Suprapubic skin (tissue), 4 donors: ENCODE data around the gene COL4A1. TPM values are rescaled to one million over a fixed set of nuclear protein-coding genes. Genes with fewer than 3 reads are reported as not detected.

ENCODE experiments used
- DNase-seq, 2 donors: peaks; one replicate each; pipeline ENCODE4 v3.0.0-alpha.2; 2019; ENCODE audit warnings: low spot score in 2 of 2
- H3K27ac ChIP-seq: fragments of 200-600 bp; sonication (generic); one replicate; pipeline ENCODE4 v1.5.1; 2019
- H3K27me3 ChIP-seq: fragments of 200-600 bp; sonication (generic); one replicate; pipeline ENCODE4 v1.5.1; 2019
- H3K36me3 ChIP-seq: fragments of 200-600 bp; sonication (generic); one replicate; pipeline ENCODE4 v1.5.1; 2019
- H3K4me1 ChIP-seq: fragments of 200-600 bp; sonication (generic); one replicate; pipeline ENCODE4 v1.5.1; 2019
- H3K4me3 ChIP-seq: fragments of 200-600 bp; sonication (generic); one replicate; pipeline ENCODE4 v1.5.1; 2019; ENCODE audit warnings: mild to moderate bottlenecking
- H3K9me3 ChIP-seq: fragments of 200-600 bp; sonication (generic); one replicate; pipeline ENCODE4 v1.5.1; 2019
- EP300 ChIP-seq: sonication (generic); formaldehyde crosslinking; IDR thresholded peaks from one replicate; pipeline ENCODE4 v1.6.1; 2017; ENCODE audit warnings: antibody characterized with exemption
- POLR2A ChIP-seq, 2 donors: fragments of 450-650 bp; IDR thresholded peaks; one replicate each; pipeline ENCODE4 v1.6.1; 2017; ENCODE audit warnings: antibody characterized with exemption in 2 of 2, mild to moderate bottlenecking in 2 of 2, moderate library complexity in 2 of 2
- POLR2AphosphoS5 ChIP-seq, 3 donors: sonication (generic); formaldehyde crosslinking; IDR thresholded peaks; one replicate each; pipeline ENCODE4 v1.6.1; 2017; ENCODE audit warnings: antibody characterized with exemption in 3 of 3
- WGBS: methylation state at CpG from one replicate; pipeline ENCODE4 v1.1.5; 2018; 5-methylcytosine and 5-hydroxymethylcytosine counted together
- total RNA-seq, 4 donors: library from RNA; depleted of rRNA; stranded (reverse); fragments of >200 nt; gene quantifications; one replicate each; pipeline ENCODE4 v1.1.0, GENCODE V29; 2016
- TF ChIP-seq, protein P1 (sequence below), 2 donors: fragments of 200-600 bp in 1 of 2; fragments of 450-650 bp in 1 of 2; sonication (generic) in 1 of 2; IDR thresholded peaks; one replicate each; pipeline ENCODE4 v1.5.1; 2016 to 2019; ENCODE audit warnings: antibody characterized with exemption in 2 of 2, mild to moderate bottlenecking in 1 of 2, moderate library complexity in 1 of 2

Gene COL4A1
- total RNA-seq, 4 donors from 2014 or later, result 36.7 to 60.8 (median 43.6) TPM

DNA sequence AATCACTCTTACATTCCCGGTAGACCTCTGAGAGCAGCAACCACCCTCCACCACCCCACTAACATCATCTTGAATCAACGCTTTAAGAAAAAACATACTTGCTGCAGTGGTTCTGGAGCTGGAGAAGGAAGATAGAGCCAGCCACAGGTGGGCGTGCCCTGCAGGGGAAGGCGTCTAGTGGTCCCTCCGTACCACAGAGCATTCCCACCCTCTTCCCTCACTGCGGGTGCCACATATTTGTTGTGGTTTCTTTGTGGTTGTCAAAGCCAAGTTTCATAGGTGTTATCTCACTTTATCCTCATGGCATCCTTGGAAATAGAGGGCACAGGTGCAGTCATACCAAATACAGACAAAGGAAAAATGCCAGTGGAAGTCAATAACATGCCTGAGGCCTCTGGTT is 22.3 kb upstream of the COL4A1 start:
- TF ChIP-seq EP300 (no peak), POLR2AphosphoS5 (IDR thresholded peaks at IDR 0.05) (no peak), POLR2A (IDR thresholded peaks at IDR 0.05) (no peak)
- TF ChIP-seq, protein P1, sequence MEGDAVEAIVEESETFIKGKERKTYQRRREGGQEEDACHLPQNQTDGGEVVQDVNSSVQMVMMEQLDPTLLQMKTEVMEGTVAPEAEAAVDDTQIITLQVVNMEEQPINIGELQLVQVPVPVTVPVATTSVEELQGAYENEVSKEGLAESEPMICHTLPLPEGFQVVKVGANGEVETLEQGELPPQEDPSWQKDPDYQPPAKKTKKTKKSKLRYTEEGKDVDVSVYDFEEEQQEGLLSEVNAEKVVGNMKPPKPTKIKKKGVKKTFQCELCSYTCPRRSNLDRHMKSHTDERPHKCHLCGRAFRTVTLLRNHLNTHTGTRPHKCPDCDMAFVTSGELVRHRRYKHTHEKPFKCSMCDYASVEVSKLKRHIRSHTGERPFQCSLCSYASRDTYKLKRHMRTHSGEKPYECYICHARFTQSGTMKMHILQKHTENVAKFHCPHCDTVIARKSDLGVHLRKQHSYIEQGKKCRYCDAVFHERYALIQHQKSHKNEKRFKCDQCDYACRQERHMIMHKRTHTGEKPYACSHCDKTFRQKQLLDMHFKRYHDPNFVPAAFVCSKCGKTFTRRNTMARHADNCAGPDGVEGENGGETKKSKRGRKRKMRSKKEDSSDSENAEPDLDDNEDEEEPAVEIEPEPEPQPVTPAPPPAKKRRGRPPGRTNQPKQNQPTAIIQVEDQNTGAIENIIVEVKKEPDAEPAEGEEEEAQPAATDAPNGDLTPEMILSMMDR (IDR thresholded peaks at IDR 0.05), result no peak
- 85% methylated on average over 6 of the region's 6 CpGs for WGBS
- DNase-seq, result no peak
- Histone ChIP-seq H3K36me3 (no peaks in the 10 kb centered on the region), H3K4me3 (no peak overlapping the region), H3K4me1 (peaks cover 8% of the 10 kb centered on the region), H3K27ac (no peak overlapping the region), H3K9me3 (no peaks in the 10 kb centered on the region), H3K27me3 (peaks cover 3% of the 10 kb centered on the region)

DNA sequence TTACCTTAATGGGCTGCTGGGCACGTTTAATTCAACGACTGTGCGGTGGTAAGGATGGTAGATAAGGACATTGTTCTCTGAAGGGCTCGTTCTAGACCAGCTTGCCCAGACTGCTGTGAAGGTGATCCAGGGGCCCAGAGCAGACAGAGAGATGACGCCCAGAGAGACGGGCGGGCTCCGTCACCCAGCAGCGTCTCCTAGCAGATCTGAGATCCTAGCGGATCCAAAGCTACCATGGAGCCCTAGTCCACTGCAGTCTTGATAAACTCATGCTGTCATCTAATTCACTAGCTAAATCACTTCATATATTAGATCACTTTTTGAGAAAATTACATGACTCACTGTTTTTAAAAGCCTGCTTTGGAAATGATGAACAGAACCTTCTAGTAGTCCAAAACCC is 21.6 kb upstream of the COL4A1 start:
- 87% methylated on average over 10 of the region's 10 CpGs for WGBS
- DNase-seq, result no peak
- Histone ChIP-seq H3K9me3 (no peaks in the 10 kb centered on the region), H3K36me3 (no peaks in the 10 kb centered on the region), H3K4me3 (no peak overlapping the region), H3K27ac (no peak overlapping the region), H3K4me1 (peaks cover 8% of the 10 kb centered on the region), H3K27me3 (peaks cover 3% of the 10 kb centered on the region)
- no peak for TF ChIP-seq POLR2AphosphoS5 (IDR thresholded peaks at IDR 0.05)
- TF ChIP-seq, protein P1 (IDR thresholded peaks at IDR 0.05), result no peak

DNA sequence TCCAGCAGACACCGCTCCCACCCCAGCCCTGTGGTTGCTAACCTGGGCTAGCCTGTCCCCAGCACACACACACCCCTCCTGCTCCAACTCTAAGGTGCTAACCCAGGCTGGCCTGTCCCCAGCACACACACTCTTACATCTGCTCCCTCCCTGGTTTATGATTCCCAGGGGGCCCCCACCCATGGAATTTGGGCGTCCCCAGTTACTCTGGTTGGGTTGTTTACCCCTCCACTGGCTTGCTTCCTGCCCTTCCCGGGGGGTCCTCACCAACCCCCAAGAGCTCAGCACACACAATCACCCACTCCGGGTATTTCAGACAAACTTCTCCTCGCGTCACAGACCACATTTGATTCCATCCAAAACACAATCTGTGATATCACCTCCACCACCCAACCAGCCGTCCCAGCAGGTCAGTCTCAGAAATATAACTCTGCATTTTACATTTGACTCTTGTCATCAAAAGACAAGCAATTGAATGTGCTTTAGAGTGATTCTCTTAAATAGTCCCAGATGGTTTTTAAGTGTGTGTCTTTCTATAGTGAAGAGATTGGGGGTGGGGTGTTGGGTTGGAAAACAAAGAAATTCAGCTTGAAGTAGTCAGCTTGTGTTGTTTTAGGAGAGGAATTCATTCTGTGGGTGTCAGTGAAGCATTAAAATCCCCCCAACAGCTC is 20.2 kb upstream of the COL4A1 start:
- 58% methylated on average over 7 of the region's 7 CpGs for WGBS
- Histone ChIP-seq H3K4me1 (peaks cover 8% of the 10 kb centered on the region), H3K9me3 (no peaks in the 10 kb centered on the region), H3K27me3 (peaks cover 3% of the 10 kb centered on the region), H3K36me3 (no peaks in the 10 kb centered on the region), H3K27ac (no peak overlapping the region), H3K4me3 (no peak overlapping the region)
- TF ChIP-seq EP300 (no peak), POLR2AphosphoS5 (IDR thresholded peaks at IDR 0.05) (no peak), POLR2A (IDR thresholded peaks at IDR 0.05) (no peak)
- TF ChIP-seq, protein P1 (IDR thresholded peaks at IDR 0.05), result no peak
- no peak for DNase-seq

DNA sequence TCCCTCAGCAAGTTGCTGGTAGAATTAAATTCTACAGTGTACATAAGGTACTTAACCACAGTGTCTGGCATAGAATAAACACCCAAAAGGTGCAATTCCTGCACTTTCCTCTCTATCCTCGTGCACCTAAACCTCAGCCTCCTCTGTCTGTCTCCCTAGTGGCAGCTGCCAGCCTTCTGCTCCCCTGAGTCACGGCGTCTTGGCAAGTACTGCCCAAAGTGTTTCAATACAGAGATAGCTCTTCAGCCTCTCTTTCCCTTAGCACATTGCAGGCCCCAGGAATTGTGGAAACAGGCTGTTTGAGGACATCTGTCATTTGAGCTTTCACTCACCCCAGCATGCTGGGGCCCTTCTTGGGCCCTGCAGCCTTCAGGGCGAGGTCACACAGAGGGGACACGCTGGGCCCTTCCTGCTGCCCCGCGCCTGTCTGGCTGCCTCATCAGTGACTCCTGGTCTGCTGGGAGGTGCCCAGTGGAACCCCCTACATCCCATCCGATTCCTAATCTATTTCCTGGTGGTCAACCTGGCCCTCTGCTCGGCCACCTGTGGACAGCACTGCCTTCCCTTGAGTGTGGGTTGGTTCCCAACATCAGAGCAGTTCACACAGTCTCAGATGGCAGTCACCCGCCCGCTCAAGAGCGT is 19.4 kb upstream of the COL4A1 start:
- H3K4me1 ChIP-seq, result peaks cover 8% of the 10 kb centered on the region
- no peak for TF ChIP-seq POLR2A (IDR thresholded peaks at IDR 0.05)
- no peak for TF ChIP-seq EP300
- TF ChIP-seq, protein P1 (IDR thresholded peaks at IDR 0.05), result no peak
- TF ChIP-seq POLR2AphosphoS5 (IDR thresholded peaks at IDR 0.05), result no peak

DNA sequence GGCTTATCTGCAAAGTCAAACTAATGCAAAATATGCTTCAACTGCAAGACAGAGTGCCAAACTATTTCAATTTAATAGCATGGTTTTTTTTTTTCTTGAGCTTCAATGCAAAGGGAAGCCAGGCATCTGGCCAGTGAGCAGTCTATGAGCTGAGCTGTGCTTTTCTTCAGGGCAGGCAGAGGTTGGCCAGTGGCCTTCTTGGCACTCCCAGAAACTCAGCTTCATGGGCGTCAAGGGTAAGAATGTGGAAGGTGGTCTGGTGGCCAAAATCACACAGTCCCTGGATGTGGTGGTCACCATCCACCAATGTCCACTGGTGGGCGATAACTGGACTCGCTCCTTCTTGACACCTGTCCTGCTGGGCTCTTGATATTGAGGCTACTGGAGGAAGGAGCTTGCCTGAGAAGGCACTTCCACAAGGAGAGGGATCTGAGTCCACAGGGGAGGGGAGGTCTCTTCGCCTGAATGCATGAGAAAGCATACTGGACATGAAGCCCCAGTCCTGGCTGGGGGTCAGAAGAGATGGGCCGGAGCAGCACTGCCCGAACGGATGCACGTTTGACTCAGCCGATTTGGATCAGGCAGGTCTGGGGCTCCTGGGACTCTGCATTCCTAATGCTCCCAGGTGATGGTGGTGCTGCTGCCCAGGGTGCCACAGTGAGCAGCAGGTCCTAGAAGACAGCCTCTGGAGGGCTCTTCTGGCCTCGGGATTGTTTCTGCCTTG is 17.2 kb upstream of the COL4A1 start:
- 78% methylated on average over 7 of the region's 10 CpGs for WGBS
- Histone ChIP-seq H3K4me3 (no peak overlapping the region), H3K36me3 (no peaks in the 10 kb centered on the region), H3K4me1 (peaks cover 17% of the 10 kb centered on the region), H3K27me3 (peaks cover 3% of the 10 kb centered on the region), H3K9me3 (no peaks in the 10 kb centered on the region), H3K27ac (no peak overlapping the region)
- TF ChIP-seq POLR2AphosphoS5 (IDR thresholded peaks at IDR 0.05) (no peak), POLR2A (IDR thresholded peaks at IDR 0.05) (no peak)
- no peak for DNase-seq

More for the DNA sequence above, 19.4 kb upstream of the COL4A1 start:
- peaks cover 3% of the 10 kb centered on the region for H3K27me3 ChIP-seq
- no peaks in the 10 kb centered on the region for H3K36me3 ChIP-seq
- no peak overlapping the region for H3K27ac ChIP-seq
- no peak for DNase-seq
- no peak overlapping the region for H3K4me3 ChIP-seq
- H3K9me3 ChIP-seq, result no peaks in the 10 kb centered on the region
- WGBS, result 72% methylated on average over 10 of the region's 12 CpGs
